K562 (cell line): ENCODE results near the gene TMPRSS9. TPM values are rescaled to one million over a fixed set of nuclear protein-coding genes. Genes with fewer than 3 reads are reported as not detected.

Source experiments
- AFF1 ChIP-seq, 2 experiments: fragments of 450-650 bp; IDR thresholded peaks; 2 replicates each; pipeline ENCODE4 v1.6.1; 2018; ENCODE audit warnings: mild to moderate bottlenecking in 2 of 2, low read depth in 1 of 2; ENCODE audit not compliant: partially characterized antibody in 2 of 2
- FOSL1 ChIP-seq: fragments of 200-800 bp; sonication (Bioruptor generic); conservative IDR thresholded peaks from 2 replicates; pipeline ENCODE4 v1.6.1; 2016; ENCODE audit warnings: missing genetic modification characterization, missing compliant biosample characterization
- HDAC8 ChIP-seq: fragments of 450-650 bp; IDR thresholded peaks from 2 replicates; pipeline ENCODE4 v1.6.1; 2016; ENCODE audit warnings: mild to moderate bottlenecking, missing genetic modification characterization, moderate library complexity, missing compliant biosample characterization
- HLTF ChIP-seq: fragments of 450-650 bp; IDR thresholded peaks from 2 replicates; pipeline ENCODE4 v1.6.1; 2016
- IFI16 ChIP-seq: fragments of 250-450 bp; sonication (Bioruptor Pico); IDR thresholded peaks from 2 replicates; pipeline ENCODE4 v2.1.2; 2022; ENCODE audit warnings: mild to moderate bottlenecking, inconsistent platforms
- MXD1 ChIP-seq: fragments of 250-450 bp; sonication (Bioruptor Pico); IDR thresholded peaks from 2 replicates; pipeline ENCODE4 v1.8.0; 2021; ENCODE audit warnings: borderline replicate concordance, mild to moderate bottlenecking, moderate library complexity; ENCODE audit not compliant: poor library complexity, severe bottlenecking
- PBX2 ChIP-seq, 2 experiments: IDR thresholded peaks in 1 of 2; conservative IDR thresholded peaks in 1 of 2; 2 replicates each; pipeline ENCODE4 v1.6.1; 2016; ENCODE audit warnings: low read depth in 2 of 2, mild to moderate bottlenecking in 1 of 2, missing compliant biosample characterization in 1 of 2, missing genetic modification characterization in 1 of 2, moderate library complexity in 1 of 2
- RERE ChIP-seq: sonication (generic); formaldehyde crosslinking; IDR thresholded peaks from 2 replicates; pipeline ENCODE4 v1.8.0; 2023; ENCODE audit warnings: missing genetic modification reagents, mild to moderate bottlenecking, borderline replicate concordance
- SRF ChIP-seq, 2 experiments: fragments of 250-450, 450-650 bp in 1 of 2; sonication (Bioruptor Pico) in 1 of 2; sonication (generic) in 1 of 2; formaldehyde crosslinking; IDR thresholded peaks; 2 replicates each; pipeline versions ENCODE4 v1.5.0 to v1.5.1; 2020 to 2022; ENCODE audit warnings: mild to moderate bottlenecking in 1 of 2, missing genetic modification reagents in 1 of 2
- STAG1 ChIP-seq: sonication (generic); formaldehyde crosslinking; IDR thresholded peaks from 2 replicates; pipeline ENCODE4 v1.5.0; 2020; ENCODE audit warnings: missing genetic modification reagents, borderline replicate concordance
- ZNF121 ChIP-seq: sonication (generic); formaldehyde crosslinking; conservative IDR thresholded peaks from 2 replicates; pipeline ENCODE4 v1.8.0; 2022; ENCODE audit warnings: missing genetic modification reagents
- polyA plus RNA-seq, 8 experiments: library from polyadenylated mRNA; depleted of rRNA in 4 of 8; stranded (reverse) in 5 of 8; unstranded in 3 of 8; fragments of >200 nt; fragmentation: Nextera tagmentation in 2 of 8; fragmentation: Illumina TruSeq in 1 of 8; extraction: Ambion mirVana in 2 of 8; extraction: Trizol in 1 of 8; gene quantifications; 2 replicates each; pipeline versions ENCODE4 v1.2.1 to v1.2.3, GENCODE V29; 2011 to 2014; ENCODE audit warnings: inconsistent platforms in 1 of 8, missing spikeins in 1 of 8
- total RNA-seq, 7 experiments: library from RNA; depleted of rRNA in 6 of 7; stranded (reverse); fragments of >200 nt in 6 of 7; fragmentation: Illumina TruSeq in 2 of 7; extraction: Trizol in 2 of 7; gene quantifications; 2 replicates each; pipeline versions ENCODE4 v1.2.1 to v1.2.3, GENCODE V29; 2011 to 2021; ENCODE audit warnings: low replicate concordance in 1 of 7

TMPRSS9 gene
- total and polyA plus RNA-seq, 9 of the 15 experiments (the other 6 are each of a cell fraction or from before 2014, with no cell fraction given): 0.01 to 0.03 TPM; not detected in 7

- TF ChIP-seq SRF (CRISPR knock-in tag; IDR thresholded peaks at IDR 0.05) (no peak; a peak in 1 of 4 replicates), MXD1 (peak; percentile 53), FOSL1 (tag) (no peak), PBX2 (CRISPR knock-in tag; IDR thresholded peaks at IDR 0.05; ENCODE audit: low read depth) (no peak), PBX2 (tag; conservative IDR thresholded peaks at IDR 0.05; ENCODE audit: low read depth) (no peak), AFF1 (IDR thresholded peaks at IDR 0.05; ENCODE audit: low read depth in 1 of 2, partially characterized antibody in 2 of 2) (peak; percentile 49 to 94), STAG1 (CRISPR knock-in tag) (no peak), IFI16 (no peak), HDAC8 (peak; percentile 76; the same call in 1 of the 2 replicates), HLTF (no peak), RERE (CRISPR knock-in tag) (no peak), ZNF121 (CRISPR knock-in tag) (no peak)
Observed at GRCh38 chr19:2427429-2428320, 67.6 kb downstream of the TMPRSS9 start, which contains the start of gene TIMM13 (continued).
